SK-N-SH (cell line): ENCODE results near the gene RAPGEF6. TPM values are rescaled to one million over a fixed set of nuclear protein-coding genes. Genes with fewer than 3 reads are reported as not detected.

Source experiments
- CTCF ChIA-PET: fragments of 300-600, 350-600 bp; formaldehyde crosslinking; extraction: SDS; loops from one replicate; lab custom pipeline; 2021; lab: Yijun Ruan, JAX
- POLR2A ChIA-PET: fragments of 350-600 bp; sonication (Branson Sonifier 250); formaldehyde crosslinking; extraction: SDS; loops from one replicate; lab custom pipeline; 2020; ENCODE audit warnings: antibody characterized with exemption, inconsistent platforms; lab: Yijun Ruan, JAX
- DNase-seq: peaks from one replicate; pipeline ENCODE4 v3.0.0; 2012
- H2AFZ ChIP-seq: fragments of 200-600 bp; sonication (generic); 2 replicates; pipeline ENCODE4 v1.8.1; 2016; ENCODE audit warnings: antibody characterized with exemption, mild to moderate bottlenecking, low read depth
- H3F3A ChIP-seq: fragments of 200-600 bp; sonication (generic); replicated peaks from 2 replicates; pipeline ENCODE3; 2016; ENCODE audit warnings: antibody characterized with exemption, mild to moderate bottlenecking; ENCODE audit not compliant: insufficient read depth
- H3K27ac ChIP-seq, 2 experiments: fragments of 200-500 bp in 1 of 2; fragments of 200-600 bp in 1 of 2; sonication (Bioruptor generic) in 1 of 2; sonication (generic), shearing (Covaris generic) in 1 of 2; 2 replicates each; pipeline versions ENCODE4 v1.5.1 to v1.6.1; 2014 to 2016; ENCODE audit warnings: low read depth in 2 of 2, inconsistent platforms in 1 of 2, low read length in 1 of 2, mild to moderate bottlenecking in 1 of 2, mixed read lengths in 1 of 2
- H3K27me3 ChIP-seq: fragments of 200-600 bp; sonication (generic), shearing (Covaris generic); 2 replicates; pipeline ENCODE4 v1.6.1; 2016; ENCODE audit warnings: mixed run types; ENCODE audit not compliant: insufficient read depth
- H3K36me3 ChIP-seq, 2 experiments: fragments of 200-500 bp in 1 of 2; fragments of 200-600 bp in 1 of 2; sonication (Bioruptor generic) in 1 of 2; sonication (generic) in 1 of 2; replicated peaks in 1 of 2; 2 replicates each; pipeline versions ENCODE3 to v1.5.1; 2014 to 2016; ENCODE audit warnings: low read length in 1 of 2, mild to moderate bottlenecking in 1 of 2; ENCODE audit not compliant: insufficient read depth in 2 of 2, control insufficient read depth in 1 of 2
- H3K4me1 ChIP-seq, 2 experiments: fragments of 200-500 bp in 1 of 2; fragments of 200-600 bp in 1 of 2; sonication (Bioruptor generic) in 1 of 2; sonication (generic), shearing (Covaris generic) in 1 of 2; 2 replicates each; pipeline versions ENCODE4 v1.5.1 to v1.6.1; 2014 to 2016; ENCODE audit warnings: low read depth in 1 of 2, low read length in 1 of 2, mixed run types in 1 of 2; ENCODE audit not compliant: insufficient read depth in 2 of 2, control insufficient read depth in 1 of 2
- H3K4me2 ChIP-seq: fragments of 200-600 bp; sonication (generic), shearing (Covaris generic); 2 replicates; pipeline ENCODE4 v1.6.1; 2017; ENCODE audit warnings: mixed run types
- H3K4me3 ChIP-seq, 2 experiments: fragments of 200-500 bp in 1 of 2; fragments of 200-600 bp in 1 of 2; sonication (Bioruptor generic) in 1 of 2; sonication (generic), shearing (Covaris generic) in 1 of 2; 2 replicates each; pipeline versions ENCODE4 v1.5.1 to v1.8.1; 2014 to 2016; ENCODE audit warnings: low read depth in 2 of 2, inconsistent platforms in 1 of 2, low read length in 1 of 2, mild to moderate bottlenecking in 1 of 2, mixed read lengths in 1 of 2, moderate library complexity in 1 of 2
- H3K79me2 ChIP-seq: fragments of 200-600 bp; sonication (generic); 2 replicates; pipeline ENCODE4 v1.8.1; 2017; ENCODE audit warnings: mild to moderate bottlenecking; ENCODE audit not compliant: insufficient read depth
- H3K9ac ChIP-seq: fragments of 200-600 bp; sonication (generic); 2 replicates; pipeline ENCODE4 v1.6.1; 2017; ENCODE audit warnings: mixed run types
- H3K9me2 ChIP-seq: fragments of 200-600 bp; sonication (generic); 2 replicates; pipeline ENCODE4 v1.6.1; 2017; ENCODE audit warnings: mixed run types
- H3K9me3 ChIP-seq: fragments of 200-600 bp; sonication (generic); 2 replicates; pipeline ENCODE4 v1.6.1; 2017; ENCODE audit warnings: mixed run types, mild to moderate bottlenecking, moderate library complexity
- H4K20me1 ChIP-seq: fragments of 200-600 bp; sonication (generic); 2 replicates; pipeline ENCODE4 v1.6.1; 2017; ENCODE audit warnings: mild to moderate bottlenecking, mixed run types; ENCODE audit not compliant: insufficient read depth
- CHD2 ChIP-seq: fragments of 150-350 bp; IDR thresholded peaks from 2 replicates; pipeline ENCODE4 v1.6.1; 2018; ENCODE audit warnings: low read length; ENCODE audit not compliant: partially characterized antibody
- CTCF ChIP-seq: fragments of 200-600 bp; sonication (generic); IDR thresholded peaks from 2 replicates; pipeline ENCODE4 v1.6.1; 2017; ENCODE audit warnings: antibody characterized with exemption, mild to moderate bottlenecking, moderate library complexity
- EP300 ChIP-seq, 2 experiments: IDR thresholded peaks; 2 replicates each; pipeline versions ENCODE4 v1.4.0 to v1.6.1; 2012; ENCODE audit warnings: borderline replicate concordance in 1 of 2, low read depth in 1 of 2, low read length in 1 of 2
- EZH2phosphoT487 ChIP-seq: fragments of 200-600 bp; sonication (generic); IDR thresholded peaks from 2 replicates; pipeline ENCODE4 v1.6.1; 2017; ENCODE audit warnings: low read depth, mixed run types, mild to moderate bottlenecking, antibody characterized with exemption, moderate library complexity, borderline replicate concordance
- FOSL2 ChIP-seq: IDR thresholded peaks from 2 replicates; pipeline ENCODE4 v1.4.0; 2012; ENCODE audit warnings: low read depth, mild to moderate bottlenecking, moderate library complexity, borderline replicate concordance
- FOXM1 ChIP-seq: IDR thresholded peaks from 2 replicates; pipeline ENCODE4 v1.4.0; 2012; ENCODE audit warnings: low read depth, mild to moderate bottlenecking
- GABPA ChIP-seq: IDR thresholded peaks from 2 replicates; pipeline ENCODE4 v1.4.0; 2012; ENCODE audit warnings: low read depth, mild to moderate bottlenecking
- GATA2 ChIP-seq: sonication (generic); formaldehyde crosslinking; IDR thresholded peaks from 2 replicates; pipeline ENCODE4 v1.5.0; 2020; ENCODE audit warnings: mild to moderate bottlenecking, missing genetic modification reagents
- IRF3 ChIP-seq: fragments of 150-350 bp; IDR thresholded peaks from 2 replicates; pipeline ENCODE4 v1.6.1; 2016; ENCODE audit warnings: mild to moderate bottlenecking, low read depth, low read length
- MAX ChIP-seq: IDR thresholded peaks from 2 replicates; pipeline ENCODE4 v1.4.0; 2012; ENCODE audit warnings: low read depth
- MXI1 ChIP-seq: IDR thresholded peaks from 2 replicates; pipeline ENCODE4 v1.6.1; 2012; ENCODE audit warnings: mild to moderate bottlenecking, low read depth, low read length, improper control_type of control experiment
- TEAD4 ChIP-seq: IDR thresholded peaks from 2 replicates; pipeline ENCODE4 v1.4.0; 2012; ENCODE audit warnings: mild to moderate bottlenecking, borderline replicate concordance; ENCODE audit not compliant: insufficient read depth
- USF1 ChIP-seq: IDR thresholded peaks from 2 replicates; pipeline ENCODE4 v1.4.0; 2012; ENCODE audit warnings: low read depth, borderline replicate concordance
- WGBS: methylation state at CpG from one replicate; pipeline ENCODE4 v1.1.6; 2017; ENCODE audit warnings: low lambda C conversion rate; 5-methylcytosine and 5-hydroxymethylcytosine counted together
- polyA plus RNA-seq, 3 experiments: library from polyadenylated mRNA; depleted of rRNA; stranded (reverse); fragments of >200 nt; gene quantifications; 2 replicates each; pipeline ENCODE4 v1.2.3, GENCODE V29; 2012
- TF ChIP-seq, protein P1 (sequence below): fragments of 150-350 bp; IDR thresholded peaks from 2 replicates; pipeline ENCODE4 v1.6.1; 2017; ENCODE audit warnings: antibody characterized with exemption, low read length, low read depth, borderline replicate concordance

The RAPGEF6 gene
- polyA plus RNA-seq, 1 of the 3 experiments (the other 2 are of a cell fraction): 2.9 TPM

- POLR2A ChIA-PET: no interaction called here
- peaks cover 19% of the 10 kb centered on the region for H3F3A ChIP-seq
- WGBS: 100% methylated on average over 1 of the region's 1 CpG
- no peaks in the 10 kb centered on the region for H3K27me3 ChIP-seq
- no peaks in the 10 kb centered on the region for H3K36me3 ChIP-seq
- no peak overlapping the region for H3K27ac ChIP-seq
- no peak overlapping the region for H3K4me2 ChIP-seq
- H3K4me1 ChIP-seq: peaks cover 4 to 26% of the 10 kb centered on the region in 2 experiments
- CTCF ChIA-PET: interaction anchor here (1.3 kb wide), 1 partner anchor 64 kb away, joined by 4 read pairs; no protein-coding TSS in a partner anchor
- TF ChIP-seq, protein P1, sequence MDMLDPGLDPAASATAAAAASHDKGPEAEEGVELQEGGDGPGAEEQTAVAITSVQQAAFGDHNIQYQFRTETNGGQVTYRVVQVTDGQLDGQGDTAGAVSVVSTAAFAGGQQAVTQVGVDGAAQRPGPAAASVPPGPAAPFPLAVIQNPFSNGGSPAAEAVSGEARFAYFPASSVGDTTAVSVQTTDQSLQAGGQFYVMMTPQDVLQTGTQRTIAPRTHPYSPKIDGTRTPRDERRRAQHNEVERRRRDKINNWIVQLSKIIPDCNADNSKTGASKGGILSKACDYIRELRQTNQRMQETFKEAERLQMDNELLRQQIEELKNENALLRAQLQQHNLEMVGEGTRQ: no peak
- TF ChIP-seq TEAD4 (no peak), CTCF (no peak), MXI1 (no peak), MAX (no peak), GABPA (no peak)
- no peak for DNase-seq
- no peak overlapping the region for H3K4me3 ChIP-seq
- H4K20me1 ChIP-seq: no peaks in the 10 kb centered on the region
- H3K9me2 ChIP-seq: no peaks in the 10 kb centered on the region
- H3K9me3 ChIP-seq: no peaks in the 10 kb centered on the region
- peaks cover 10% of the 10 kb centered on the region; the same call in 1 of the 2 replicates for H3K79me2 ChIP-seq
- H2AFZ ChIP-seq: no peak overlapping the region
- H3K9ac ChIP-seq: no peak overlapping the region
Observed at GRCh38 chr5:131525805-131526204, 109.2 kb downstream of the RAPGEF6 start.

DNA sequence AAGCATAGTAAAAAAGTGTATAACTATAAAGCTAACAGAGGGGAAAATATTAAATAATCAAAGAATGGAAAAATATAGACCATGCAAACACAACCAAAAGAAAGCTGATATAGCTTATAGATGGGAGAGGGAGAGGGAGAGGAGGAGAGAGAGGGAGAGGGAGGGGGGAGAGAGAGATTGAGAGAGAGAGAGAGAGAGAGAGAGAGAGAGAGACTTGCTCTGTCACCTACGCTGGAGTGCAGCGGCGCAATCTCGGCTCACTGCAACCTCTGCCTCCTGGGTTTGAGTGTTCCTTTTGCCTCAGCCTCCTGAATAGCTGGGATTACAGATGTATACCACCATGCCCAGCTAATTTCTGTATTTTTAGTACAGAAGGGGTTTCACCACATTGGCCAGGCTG is 110.6 kb downstream of the RAPGEF6 start:
- 98% methylated on average over 4 of the region's 4 CpGs for WGBS
- Histone ChIP-seq H2AFZ (no peak overlapping the region), H3K27ac (no peak overlapping the region), H3K9me2 (no peaks in the 10 kb centered on the region), H3K4me3 (no peak overlapping the region), H3K36me3 (peaks cover 2 to 7% of the 10 kb centered on the region in 2 experiments), H3K27me3 (no peaks in the 10 kb centered on the region), H3K79me2 (peaks cover 13% of the 10 kb centered on the region; the same call in 1 of the 2 replicates), H3K9me3 (no peaks in the 10 kb centered on the region), H3K9ac (no peak overlapping the region), H3F3A (peaks cover 23% of the 10 kb centered on the region), H3K4me1 (peaks cover 3 to 23% of the 10 kb centered on the region in 2 experiments; a peak in 3 of 4 replicates), H3K4me2 (no peak overlapping the region), H4K20me1 (no peaks in the 10 kb centered on the region)
- CTCF ChIA-PET: interaction anchor here (1.0 to 2.0 kb wide), 5 partner anchors 8 to 142 kb away, joined by 3 to 5 read pairs (median 4); no protein-coding TSS in a partner anchor
- no peak for DNase-seq
- POLR2A ChIA-PET: interaction anchor here (1.0 kb wide), 1 partner anchor 8 kb away, joined by 3 read pairs; no protein-coding TSS in a partner anchor
- TF ChIP-seq FOXM1: no peak
- no peak for TF ChIP-seq TEAD4
- TF ChIP-seq GATA2 (CRISPR knock-in tag): no peak
- TF ChIP-seq EP300 (IDR thresholded peaks at IDR 0.05; ENCODE audit: borderline replicate concordance in 1 of 2, low read depth in 1 of 2, low read length in 1 of 2): no peak
- no peak for TF ChIP-seq CTCF
- no peak for TF ChIP-seq MXI1
- TF ChIP-seq, protein P1: no peak
- no peak for TF ChIP-seq USF1
- TF ChIP-seq EZH2phosphoT487: no peak
- TF ChIP-seq FOSL2: no peak
- no peak for TF ChIP-seq IRF3
- no peak for TF ChIP-seq CHD2
